Activated naive CD4-positive, alpha-beta T cell treated with anti-CD3 and anti-CD28 coated beads for 36 hours (primary cell): Measurements from ENCODE around the gene AGRN. TPM values are rescaled to one million over a fixed set of nuclear protein-coding genes. Genes with fewer than 3 reads are reported as not detected.
A peak's percentile ranks its signal among the peaks of the same experiment; 100 is the strongest.

Source experiments
- CTCF ChIA-PET: fragments of 350-600 bp; sonication (Branson Sonifier 250); formaldehyde crosslinking; loops from one replicate; lab custom pipeline; 2021; ENCODE audit warnings: antibody characterized with exemption; lab: Charles Lee
- DNase-seq: peaks from one replicate; pipeline ENCODE4 v3.0.0-alpha.2; 2020
- H3K27ac Mint-ChIP-seq: one replicate; pipeline ENCODE4 v1.8.0; 2021; ENCODE audit warnings: mild to moderate bottlenecking, mixed read lengths
- H3K27me3 Mint-ChIP-seq: one replicate; pipeline ENCODE4 v1.8.0; 2021; ENCODE audit warnings: low read depth, mixed read lengths
- H3K36me3 Mint-ChIP-seq: one replicate; pipeline ENCODE4 v1.8.0; 2021; ENCODE audit warnings: low read depth, mixed read lengths
- H3K4me1 Mint-ChIP-seq: one replicate; pipeline ENCODE4 v1.8.0; 2021; ENCODE audit warnings: low read depth, mixed read lengths
- H3K4me3 Mint-ChIP-seq: one replicate; pipeline ENCODE4 v1.8.0; 2021; ENCODE audit warnings: mild to moderate bottlenecking, moderate library complexity, mixed read lengths
- H3K9me3 Mint-ChIP-seq: one replicate; pipeline ENCODE4 v1.8.0; 2021; ENCODE audit warnings: mixed read lengths
- intact Hi-C: fragments of 100-400 bp; cut with micrococcal nuclease; formaldehyde crosslinking; loops from one replicate; pipeline ENCODE4 v1.15.1; 2023
- total RNA-seq, 2 experiments: library from RNA; stranded (reverse); gene quantifications; one replicate each; pipeline ENCODE4 v1.2.3, GENCODE V29; 2021

AGRN gene
- 10 to 100 TPM; 30.5 to 35.1 TPM for total RNA-seq

- Mint-ChIP-seq H3K4me1 (peaks cover 10% of the 10 kb centered on the region), H3K9me3 (no peaks in the 10 kb centered on the region), H3K36me3 (no peaks in the 10 kb centered on the region), H3K27me3 (peaks cover 4% of the 10 kb centered on the region), H3K27ac (no peak within 1 kb of the TSS), H3K4me3 (peak within 1 kb of the TSS; percentile 68)
- CTCF ChIA-PET = no interaction called here
- no peak for DNase-seq
- intact Hi-C loops = loop anchor here (1.0 kb wide), 1 partner anchor 44 kb away; no protein-coding TSS in a partner anchor
Measured at GRCh38 chr1:1020000-1020404, at the start of gene AGRN. Gene AGRN, plus strand, starts transcription at chr1:1020120. Its CDS starts 53 bp downstream, at chr1:1020173.

- no peaks in the 10 kb centered on the region for H3K36me3 Mint-ChIP-seq
- no peaks in the 10 kb centered on the region for H3K9me3 Mint-ChIP-seq
- DNase-seq = no peak
- intact Hi-C loops = no loop called here
- H3K27me3 Mint-ChIP-seq = peaks cover 17% of the 10 kb centered on the region
- peaks cover 10% of the 10 kb centered on the region for H3K4me1 Mint-ChIP-seq
- no peak overlapping the region for H3K4me3 Mint-ChIP-seq
- CTCF ChIA-PET = no interaction called here
- H3K27ac Mint-ChIP-seq = no peak overlapping the region
Measured at GRCh38 chr1:970242-970972, 49.5 kb upstream of the AGRN start.

- peaks cover 10% of the 10 kb centered on the region for H3K4me1 Mint-ChIP-seq
- no peak for DNase-seq
- no peaks in the 10 kb centered on the region for H3K36me3 Mint-ChIP-seq
- no peaks in the 10 kb centered on the region for H3K9me3 Mint-ChIP-seq
- no peak overlapping the region for H3K4me3 Mint-ChIP-seq
- intact Hi-C loops = no loop called here
- no peak overlapping the region for H3K27ac Mint-ChIP-seq
- CTCF ChIA-PET = no interaction called here
- H3K27me3 Mint-ChIP-seq = peaks cover 22% of the 10 kb centered on the region
Measured at GRCh38 chr1:970973-971730, 48.8 kb upstream of the AGRN start.

- peaks cover 22% of the 10 kb centered on the region for H3K27me3 Mint-ChIP-seq
- CTCF ChIA-PET = no interaction called here
Measured at GRCh38 chr1:971751-972506, 48.0 kb upstream of the AGRN start.

GRCh38 chr1:972726-973458 is 47.0 kb upstream of the AGRN start:
- H3K9me3 Mint-ChIP-seq = no peaks in the 10 kb centered on the region
- H3K27me3 Mint-ChIP-seq = peaks cover 22% of the 10 kb centered on the region
- H3K4me1 Mint-ChIP-seq = peaks cover 3% of the 10 kb centered on the region
- no peak overlapping the region for H3K27ac Mint-ChIP-seq
- H3K36me3 Mint-ChIP-seq = no peaks in the 10 kb centered on the region
- no peak for DNase-seq
- CTCF ChIA-PET = no interaction called here
- no peak overlapping the region for H3K4me3 Mint-ChIP-seq
- intact Hi-C loops = no loop called here

More at GRCh38 chr1:971751-972506, 48.0 kb upstream of the AGRN start:
- intact Hi-C loops = no loop called here
- DNase-seq = no peak
- Mint-ChIP-seq H3K36me3 (no peaks in the 10 kb centered on the region), H3K4me1 (peaks cover 7% of the 10 kb centered on the region), H3K4me3 (no peak overlapping the region), H3K27ac (no peak overlapping the region), H3K9me3 (no peaks in the 10 kb centered on the region)

GRCh38 chr1:973459-974292 is 46.2 kb upstream of the AGRN start:
- Mint-ChIP-seq H3K4me3 (no peak overlapping the region), H3K27ac (no peak overlapping the region), H3K4me1 (peaks cover 6% of the 10 kb centered on the region), H3K9me3 (no peaks in the 10 kb centered on the region), H3K36me3 (no peaks in the 10 kb centered on the region), H3K27me3 (peaks cover 23% of the 10 kb centered on the region)
- DNase-seq = no peak
- CTCF ChIA-PET = no interaction called here
- intact Hi-C loops = no loop called here

- Mint-ChIP-seq H3K4me3 (no peak overlapping the region), H3K9me3 (no peaks in the 10 kb centered on the region), H3K4me1 (peaks cover 6% of the 10 kb centered on the region), H3K36me3 (no peaks in the 10 kb centered on the region), H3K27me3 (peaks cover 23% of the 10 kb centered on the region), H3K27ac (no peak overlapping the region)
- CTCF ChIA-PET = no interaction called here
- intact Hi-C loops = no loop called here
- no peak for DNase-seq
Measured at GRCh38 chr1:974293-974640, 45.7 kb upstream of the AGRN start.

- peaks cover 6% of the 10 kb centered on the region for H3K4me1 Mint-ChIP-seq
- peaks cover 19% of the 10 kb centered on the region for H3K27me3 Mint-ChIP-seq
- H3K36me3 Mint-ChIP-seq = no peaks in the 10 kb centered on the region
- CTCF ChIA-PET = interaction anchor here (1.2 kb wide), 1 partner anchor 39 kb away, joined by 3 read pairs; the partner anchor contains the start of gene ISG15
- no peak overlapping the region for H3K4me3 Mint-ChIP-seq
- no peaks in the 10 kb centered on the region for H3K9me3 Mint-ChIP-seq
- intact Hi-C loops = no loop called here
- H3K27ac Mint-ChIP-seq = no peak overlapping the region
- DNase-seq = no peak
Measured at GRCh38 chr1:974687-975328, 45.1 kb upstream of the AGRN start.

GRCh38 chr1:975365-975764 is 44.6 kb upstream of the AGRN start:
- Mint-ChIP-seq H3K36me3 (no peaks in the 10 kb centered on the region), H3K4me1 (peaks cover 6% of the 10 kb centered on the region), H3K4me3 (no peak overlapping the region), H3K27ac (no peak overlapping the region), H3K9me3 (no peaks in the 10 kb centered on the region), H3K27me3 (peaks cover 19% of the 10 kb centered on the region)
- intact Hi-C loops = no loop called here
- CTCF ChIA-PET = interaction anchor here (1.2 to 1.5 kb wide), 2 partner anchors 38 to 70 kb away, joined by 3 to 11 read pairs; partner anchors contain the start of gene ISG15
- no peak for DNase-seq

- Mint-ChIP-seq H3K4me3 (no peak overlapping the region), H3K9me3 (no peaks in the 10 kb centered on the region), H3K4me1 (peaks cover 6% of the 10 kb centered on the region), H3K36me3 (no peaks in the 10 kb centered on the region), H3K27ac (no peak overlapping the region), H3K27me3 (peaks cover 19% of the 10 kb centered on the region)
- DNase-seq = peak; percentile 79
- intact Hi-C loops = loop anchor here (1.0 kb wide), 1 partner anchor 72 kb away; no protein-coding TSS in a partner anchor
- CTCF ChIA-PET = interaction anchor here (0.6 to 1.5 kb wide), 8 partner anchors 8 to 71 kb away, joined by 3 to 11 read pairs (median 3); partner anchors contain the start of gene ISG15
Measured at GRCh38 chr1:975896-976683, 43.8 kb upstream of the AGRN start.
